K562 (cell line): ENCODE measurements around the gene ING5. TPM values are rescaled to one million over a fixed set of nuclear protein-coding genes. Genes with fewer than 3 reads are reported as not detected.

Experiments
- ATAC-seq: fragments of 200-7000 bp; cut with Tn5 transposase; 3 replicates; pipeline ENCODE4 v1.9.1; 2020; ENCODE audit warnings: moderate library complexity
- BruUV-seq: library from RNA; stranded (reverse); fragments of 400-500 nt; replicated peaks from 2 replicates; lab custom pipeline; 2021; lab: Mats Ljungman, UMichigan
- CTCF ChIA-PET: fragments of 300-600 bp; formaldehyde crosslinking; extraction: SDS; loops from one replicate; lab custom pipeline; 2021; ENCODE audit warnings: low intra/inter-chr PET ratio; lab: Yijun Ruan, JAX
- POLR2A ChIA-PET: fragments of 300-600, 350-650 bp; sonication (Branson Sonifier 250); formaldehyde crosslinking; extraction: SDS; loops from one replicate; lab custom pipeline; 2021; ENCODE audit warnings: antibody characterized with exemption, inconsistent platforms; lab: Yijun Ruan, JAX
- DNase-seq, 4 experiments: peaks; one replicate each; pipeline versions ENCODE4 v3.0.0 to v3.0.0-alpha.2; 2011 to 2018; ENCODE audit warnings: low spot score in 3 of 4, mixed read lengths in 3 of 4; ENCODE audit errors: extremely low read depth in 1 of 4
- FAIRE-seq: peaks from 2 replicates; lab custom pipeline; 2011; peaks lifted over from hg19 to GRCh38; lab: Jason Lieb, UNC
- H2AFZ ChIP-seq: 2 replicates; pipeline ENCODE4 v1.6.0; 2011; ENCODE audit warnings: low read depth, low read length, control low read depth, inconsistent platforms
- H3K27ac ChIP-seq: fragments of 200-600 bp; 3 replicates; pipeline ENCODE4 v1.8.0; 2011; ENCODE audit warnings: low read depth, mild to moderate bottlenecking, control low read depth, inconsistent platforms, low read length, moderate library complexity, mixed read lengths; ENCODE audit errors: extremely low read depth
- H3K27me3 ChIP-seq, 2 experiments: fragments of 300-600 bp in 1 of 2; 2 replicates in 1 of 2; 3 replicates in 1 of 2; pipeline versions ENCODE4 v1.6.0 to v1.8.0; 2011; ENCODE audit warnings: inconsistent platforms in 2 of 2, low read length in 2 of 2, mild to moderate bottlenecking in 1 of 2, mixed read lengths in 1 of 2, moderate library complexity in 1 of 2; ENCODE audit not compliant: control insufficient read depth in 2 of 2, insufficient read depth in 2 of 2
- H3K36me3 ChIP-seq: fragments of 300-600 bp; 3 replicates; pipeline ENCODE4 v1.8.0; 2011; ENCODE audit warnings: mild to moderate bottlenecking, low read length, inconsistent platforms; ENCODE audit not compliant: control insufficient read depth, insufficient read depth
- H3K4me1 ChIP-seq, 2 experiments: fragments of 200-600 bp in 1 of 2; replicated peaks in 1 of 2; 2 replicates in 1 of 2; 3 replicates in 1 of 2; pipeline versions ENCODE4 v1.5.1 to v1.8.0; 2011; ENCODE audit warnings: inconsistent platforms in 2 of 2, low read length in 2 of 2, mild to moderate bottlenecking in 1 of 2, mixed read lengths in 1 of 2, moderate library complexity in 1 of 2; ENCODE audit not compliant: control insufficient read depth in 2 of 2, insufficient read depth in 2 of 2
- H3K4me2 ChIP-seq: 2 replicates; pipeline ENCODE4 v1.6.1; 2011; ENCODE audit warnings: low read length, control low read depth, inconsistent platforms, mixed read lengths; ENCODE audit not compliant: insufficient read depth
- H3K4me3 ChIP-seq: fragments of 200-600 bp; sonication (generic), shearing (Covaris generic); 2 replicates; pipeline ENCODE4 v1.5.1; 2016; ENCODE audit warnings: control low read depth, inconsistent platforms
- H3K79me2 ChIP-seq: fragments of 200-600 bp; 3 replicates; pipeline ENCODE4 v1.8.0; 2011; ENCODE audit warnings: low read length, inconsistent platforms; ENCODE audit not compliant: control insufficient read depth, insufficient read depth
- H3K9ac ChIP-seq, 2 experiments: 2 replicates each; pipeline versions ENCODE4 v1.6.0 to v1.6.1; 2011; ENCODE audit warnings: low read depth in 2 of 2, low read length in 2 of 2, control low read depth in 1 of 2, inconsistent platforms in 1 of 2, mild to moderate bottlenecking in 1 of 2, mixed read lengths in 1 of 2; ENCODE audit not compliant: insufficient read depth in 1 of 2
- H3K9me1 ChIP-seq: one replicate; pipeline ENCODE4 v1.6.0; 2011; ENCODE audit warnings: inconsistent platforms, mild to moderate bottlenecking, low read length, moderate library complexity; ENCODE audit not compliant: control insufficient read depth, insufficient read depth
- H3K9me3 ChIP-seq: replicated peaks from 2 replicates; pipeline ENCODE4 v1.5.1; 2011; ENCODE audit warnings: low read depth, low read length, inconsistent platforms; ENCODE audit not compliant: control insufficient read depth, insufficient read depth
- H4K20me1 ChIP-seq: replicated peaks from 2 replicates; pipeline ENCODE4 v1.6.1; 2011; ENCODE audit warnings: low read length, inconsistent platforms, mixed read lengths; ENCODE audit not compliant: control insufficient read depth, insufficient read depth
- CHAMP1 ChIP-seq: fragments of 450-650 bp; IDR thresholded peaks from 2 replicates; pipeline ENCODE4 v1.6.1; 2016; ENCODE audit warnings: mild to moderate bottlenecking
- DMBX1 ChIP-seq: fragments of 250-450 bp; sonication (Bioruptor Pico); IDR thresholded peaks from 2 replicates; pipeline ENCODE4 v1.8.0; 2022; ENCODE audit warnings: inconsistent platforms, mild to moderate bottlenecking, moderate library complexity, borderline replicate concordance
- NFIX ChIP-seq: fragments of 250-450 bp; sonication (Bioruptor Pico); IDR thresholded peaks from 2 replicates; pipeline ENCODE4 v1.4.0; 2020; ENCODE audit warnings: low read depth, mild to moderate bottlenecking, moderate library complexity
- POLR2AphosphoS5 ChIP-seq: IDR thresholded peaks from 2 replicates; pipeline ENCODE4 v1.6.1; 2011; ENCODE audit warnings: mild to moderate bottlenecking, low read depth, low read length, moderate library complexity; ENCODE audit not compliant: control insufficient read depth, insufficient read depth
- ZBTB5 ChIP-seq: fragments of 450-650 bp; IDR thresholded peaks from 2 replicates; pipeline ENCODE4 v1.6.1; 2017; ENCODE audit warnings: antibody characterized with exemption
- ZNF282 ChIP-seq: sonication (generic); formaldehyde crosslinking; IDR thresholded peaks from 2 replicates; pipeline ENCODE4 v1.8.1; 2023; ENCODE audit warnings: missing genetic modification reagents
- WGBS: fragments of 100-300 bp; shearing (Covaris generic); methylation state at CpG from one replicate; pipeline ENCODE4 v1.1.6; 2016; ENCODE audit warnings: low coverage, mixed read lengths; ENCODE audit not compliant: insufficient coverage; ENCODE audit errors: missing lambda C conversion rate; 5-methylcytosine and 5-hydroxymethylcytosine counted together
- in situ Hi-C: fragments of 300-500 bp; cut with MboI; formaldehyde crosslinking; loops from 4 replicates; pipeline ENCODE4 v1.15.0; 2018; ENCODE audit warnings: inconsistent platforms, mixed read lengths
- intact Hi-C: fragments of 100-400 bp; cut with micrococcal nuclease; formaldehyde crosslinking; loops from 2 replicates; pipeline ENCODE4 v1.14.2; 2022
- polyA plus RNA-seq, 8 experiments: library from polyadenylated mRNA; depleted of rRNA in 4 of 8; stranded (reverse) in 5 of 8; unstranded in 3 of 8; fragments of >200 nt; fragmentation: Nextera tagmentation in 2 of 8; fragmentation: Illumina TruSeq in 1 of 8; extraction: Ambion mirVana in 2 of 8; extraction: Trizol in 1 of 8; gene quantifications; 2 replicates each; pipeline versions ENCODE4 v1.2.1 to v1.2.3, GENCODE V29; 2011 to 2014; ENCODE audit warnings: inconsistent platforms in 1 of 8, missing spikeins in 1 of 8
- total RNA-seq, 7 experiments: library from RNA; depleted of rRNA in 6 of 7; stranded (reverse); fragments of >200 nt in 6 of 7; fragmentation: Illumina TruSeq in 2 of 7; extraction: Trizol in 2 of 7; gene quantifications; 2 replicates each; pipeline versions ENCODE4 v1.2.1 to v1.2.3, GENCODE V29; 2011 to 2021; ENCODE audit warnings: low replicate concordance in 1 of 7

The ING5 gene
- total and polyA plus RNA-seq, 9 of the 15 experiments (the other 6 are each of a cell fraction or from before 2014, with no cell fraction given), result 10.4 to 53.3 (median 27.9) TPM

GRCh38 chr2:241654551-241654950, 47.3 kb upstream of the ING5 start (continued):
- no peak for TF ChIP-seq ZBTB5

GRCh38 chr2:241655516-241656189, 46.2 kb upstream of the ING5 start:
- Histone ChIP-seq H3K36me3 (peaks cover 66% of the 10 kb centered on the region; the same call in 2 of the 3 replicates), H3K9me3 (no peaks in the 10 kb centered on the region), H3K27me3 (no peaks in the 10 kb centered on the region), H3K27ac (no peak overlapping the region), H3K9ac (no peak overlapping the region), H4K20me1 (no peaks in the 10 kb centered on the region), H3K4me3 (no peak overlapping the region), H3K4me2 (no peak overlapping the region), H2AFZ (no peak overlapping the region), H3K79me2 (no peaks in the 10 kb centered on the region), H3K9me1 (no peaks in the 10 kb centered on the region), H3K4me1 (peaks cover 0 to 3% of the 10 kb centered on the region in 2 experiments; a peak in 2 of 5 replicates)
- intact Hi-C loops, result no loop called here
- 92% methylated on average over 13 of the region's 17 CpGs for WGBS
- TF ChIP-seq NFIX (no peak), POLR2AphosphoS5 (no peak), ZNF282 (CRISPR knock-in tag) (no peak), DMBX1 (CRISPR knock-in tag) (no peak), CHAMP1 (no peak)
- FAIRE-seq, result no peak
- no peak for DNase-seq
- CTCF ChIA-PET, result no interaction called here
- POLR2A ChIA-PET, result no interaction called here
- ATAC-seq, result no peak
- BruUV-seq, result no TSS peak
- in situ Hi-C loops, result no loop called here
